Esophagus squamous epithelium (tissue), 5 donors: Measurements from ENCODE around the gene DNAAF5. TPM values are rescaled to one million over a fixed set of nuclear protein-coding genes. Genes with fewer than 3 reads are reported as not detected.
A peak's percentile ranks its signal among the peaks of the same experiment; 100 is the strongest.
"Not testable (repeated sequence)": the region's sequence is repeated elsewhere in the genome, so short reads cannot be mapped to it uniquely, and the experiment has no call there.

Experiments used
- DNase-seq: peaks from one replicate; lab custom pipeline; 2025; lab: John Stamatoyannopoulos, UW
- H3K27ac ChIP-seq, 4 donors: fragments of 200-600 bp; sonication (generic); one replicate each; pipeline ENCODE4 v1.5.1; 2016 to 2019; ENCODE audit warnings: mild to moderate bottlenecking in 1 of 4
- H3K27me3 ChIP-seq, 4 donors: fragments of 200-600 bp; sonication (generic); 1 replicate in 3 of 4; 2 replicates in 1 of 4; pipeline versions ENCODE4 v1.5.1 to v1.6.0; 2017 to 2021; ENCODE audit warnings: antibody characterized with exemption in 1 of 4
- H3K36me3 ChIP-seq, 3 donors: fragments of 200-600 bp; sonication (generic); one replicate each; pipeline ENCODE4 v1.5.1; 2016 to 2019
- H3K4me1 ChIP-seq, 3 donors: fragments of 200-600 bp; sonication (generic); one replicate each; pipeline ENCODE4 v1.5.1; 2017 to 2019
- H3K4me3 ChIP-seq, 4 donors: fragments of 200-600 bp; sonication (generic); 1 replicate in 3 of 4; 2 replicates in 1 of 4; pipeline ENCODE4 v1.5.1; 2016 to 2019; ENCODE audit warnings: mild to moderate bottlenecking in 2 of 4, moderate library complexity in 1 of 4
- H3K9me3 ChIP-seq, 3 donors: fragments of 200-600 bp; sonication (generic); one replicate each; pipeline ENCODE4 v1.5.1; 2016 to 2019
- POLR2A ChIP-seq, 4 donors: fragments of 450-650 bp; IDR thresholded peaks; one replicate each; pipeline ENCODE4 v1.6.1; 2017; ENCODE audit warnings: antibody characterized with exemption in 4 of 4, mild to moderate bottlenecking in 4 of 4, moderate library complexity in 3 of 4
- WGBS, 2 donors: methylation state at CpG; one replicate each; pipeline ENCODE4 v1.1.5; 2018; 5-methylcytosine and 5-hydroxymethylcytosine counted together
- intact Hi-C: fragments of 100-400 bp; cut with DNase I; formaldehyde crosslinking; loops from one replicate; pipeline ENCODE4 v1.15.0; 2022
- total RNA-seq, 4 donors: library from RNA; depleted of rRNA; stranded (reverse); fragments of >200 nt; gene quantifications; one replicate each; pipeline ENCODE4 v1.1.0, GENCODE V29; 2016
- TF ChIP-seq, protein P1 (sequence below), 6 experiments: fragments of 450-650 bp in 4 of 6; fragments of 200-600 bp in 2 of 6; sonication (generic) in 2 of 6; IDR thresholded peaks; one replicate each; pipeline ENCODE4 v1.5.1; 2016 to 2019; ENCODE audit warnings: antibody characterized with exemption in 6 of 6, mild to moderate bottlenecking in 4 of 6, moderate library complexity in 4 of 6
- donor health status: DM: yes; HTN: yes; CAD: no.

DNAAF5 gene
- total RNA-seq, 4 donors from 2014 or later = 23.7 to 30.1 (median 28.2) TPM

DNA sequence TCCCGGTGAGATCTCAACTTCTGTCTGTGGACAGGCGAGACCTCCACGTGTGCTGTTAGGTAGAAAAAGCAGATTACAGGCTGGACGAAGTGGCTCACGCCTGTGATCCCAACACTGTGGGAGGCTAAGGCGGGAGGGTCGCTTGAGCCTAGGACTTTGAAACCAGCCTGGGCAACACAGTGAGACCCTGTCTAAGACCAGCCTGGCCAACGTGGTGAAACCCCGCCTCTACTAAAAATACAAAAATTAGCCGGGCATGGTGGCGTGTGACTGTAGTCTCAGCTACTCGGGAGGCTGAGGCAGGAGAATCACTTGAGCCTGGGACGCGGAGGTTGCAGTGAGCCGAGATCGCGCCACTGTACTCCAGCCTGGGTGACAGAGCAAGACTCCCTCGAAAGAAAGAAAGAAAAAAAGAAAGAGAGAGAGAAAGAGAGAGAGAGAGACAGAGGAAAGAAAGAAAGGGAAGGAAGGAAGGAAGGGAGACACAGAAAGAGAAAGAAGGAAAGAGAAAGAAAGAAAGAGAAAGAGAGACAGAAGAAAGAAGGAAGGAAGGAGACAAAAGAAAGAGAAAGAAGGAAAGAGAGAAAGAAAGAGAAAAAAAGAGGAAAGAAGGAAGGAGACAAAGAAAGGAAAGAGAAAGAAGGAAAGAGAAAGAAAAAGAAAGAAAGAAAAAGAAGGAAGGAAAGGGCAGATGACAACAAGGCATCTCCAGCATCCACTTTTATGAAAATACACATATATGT, 76.2 kb downstream of the DNAAF5 start:
- peak overlapping the region in 3 of 4 donors; percentile 21 to 47 (median 29) for H3K4me3 ChIP-seq
- H3K27ac ChIP-seq = peak overlapping the region; percentile 35 to 81 (median 63)
- DNase-seq = no peak
- no peaks in the 10 kb centered on the region for H3K27me3 ChIP-seq
- H3K36me3 ChIP-seq = no peaks in the 10 kb centered on the region
- H3K9me3 ChIP-seq = no peaks in the 10 kb centered on the region
- H3K4me1 ChIP-seq = peaks cover 11 to 19% (median 18%) of the 10 kb centered on the region in 3 donors
- intact Hi-C loops = no loop called here
- no peak for TF ChIP-seq POLR2A (IDR thresholded peaks at IDR 0.05)
- TF ChIP-seq, protein P1, sequence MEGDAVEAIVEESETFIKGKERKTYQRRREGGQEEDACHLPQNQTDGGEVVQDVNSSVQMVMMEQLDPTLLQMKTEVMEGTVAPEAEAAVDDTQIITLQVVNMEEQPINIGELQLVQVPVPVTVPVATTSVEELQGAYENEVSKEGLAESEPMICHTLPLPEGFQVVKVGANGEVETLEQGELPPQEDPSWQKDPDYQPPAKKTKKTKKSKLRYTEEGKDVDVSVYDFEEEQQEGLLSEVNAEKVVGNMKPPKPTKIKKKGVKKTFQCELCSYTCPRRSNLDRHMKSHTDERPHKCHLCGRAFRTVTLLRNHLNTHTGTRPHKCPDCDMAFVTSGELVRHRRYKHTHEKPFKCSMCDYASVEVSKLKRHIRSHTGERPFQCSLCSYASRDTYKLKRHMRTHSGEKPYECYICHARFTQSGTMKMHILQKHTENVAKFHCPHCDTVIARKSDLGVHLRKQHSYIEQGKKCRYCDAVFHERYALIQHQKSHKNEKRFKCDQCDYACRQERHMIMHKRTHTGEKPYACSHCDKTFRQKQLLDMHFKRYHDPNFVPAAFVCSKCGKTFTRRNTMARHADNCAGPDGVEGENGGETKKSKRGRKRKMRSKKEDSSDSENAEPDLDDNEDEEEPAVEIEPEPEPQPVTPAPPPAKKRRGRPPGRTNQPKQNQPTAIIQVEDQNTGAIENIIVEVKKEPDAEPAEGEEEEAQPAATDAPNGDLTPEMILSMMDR (IDR thresholded peaks at IDR 0.05) = no peak
- WGBS, 2 donors = 42 to 60% methylated on average over 12 to 15 of the region's 18 CpGs

DNA sequence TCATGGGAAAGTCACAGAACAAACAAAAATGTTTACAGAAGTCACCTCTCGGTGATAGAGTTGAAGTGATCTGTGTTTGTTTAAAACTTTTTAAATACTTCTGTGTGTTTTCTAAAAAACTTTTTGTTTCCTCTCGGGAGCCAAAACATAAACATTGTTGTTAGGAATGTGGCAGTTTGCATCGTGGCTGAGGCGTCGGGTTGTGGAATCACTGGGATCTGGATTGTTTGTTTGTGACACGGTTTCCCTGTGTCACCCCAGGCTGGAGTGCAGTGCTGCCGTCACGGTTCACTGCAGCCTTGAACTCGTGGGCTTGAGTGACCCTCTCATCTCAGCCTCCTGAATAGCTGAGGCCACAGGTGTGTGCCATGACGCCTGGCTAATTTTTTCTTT, 76.7 kb downstream of the DNAAF5 start:
- Histone ChIP-seq H3K9me3 (no peaks in the 10 kb centered on the region), H3K27ac (peak overlapping the region in 2 of 4 donors; percentile 60 to 66), H3K4me1 (peaks cover 11 to 19% (median 18%) of the 10 kb centered on the region in 3 donors), H3K4me3 (no peak overlapping the region), H3K27me3 (no peaks in the 10 kb centered on the region), H3K36me3 (no peaks in the 10 kb centered on the region)
- intact Hi-C loops = no loop called here
- WGBS, 2 donors = 65 to 67% methylated on average over 10 of the region's 10 CpGs
- no peak for DNase-seq
- TF ChIP-seq, protein P1 (IDR thresholded peaks at IDR 0.05) = no peak
- no peak for TF ChIP-seq POLR2A (IDR thresholded peaks at IDR 0.05)

DNA sequence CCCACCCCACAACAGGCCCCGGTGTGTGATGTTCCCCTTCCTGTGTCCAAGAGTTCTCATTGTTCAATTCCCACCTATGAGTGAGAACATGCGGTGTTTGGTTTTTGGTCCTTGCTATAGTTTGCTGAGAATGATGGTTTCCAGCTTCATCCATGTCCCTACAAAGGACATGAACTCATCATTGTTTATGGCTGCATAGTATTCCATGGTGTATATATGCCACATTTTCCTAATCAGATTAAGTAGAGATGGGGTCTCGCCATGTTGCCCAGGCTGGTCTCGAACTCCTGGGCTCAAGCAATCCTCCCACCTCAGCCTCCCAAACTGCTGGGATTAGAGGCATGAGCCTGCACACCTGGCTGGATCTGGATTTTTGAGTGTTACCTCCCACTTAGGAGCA, 77.3 kb downstream of the DNAAF5 start:
- H3K9me3 ChIP-seq, intact Hi-C loops, H3K4me3 ChIP-seq, H3K27me3 ChIP-seq, H3K36me3 ChIP-seq, H3K27ac ChIP-seq, DNase-seq: not testable (repeated sequence)
- 68 to 100% methylated on average over 2 to 3 of the region's 4 CpGs for WGBS, 2 donors
- H3K4me1 ChIP-seq = peaks cover 11 to 19% (median 18%) of the 10 kb centered on the region in 3 donors

DNA sequence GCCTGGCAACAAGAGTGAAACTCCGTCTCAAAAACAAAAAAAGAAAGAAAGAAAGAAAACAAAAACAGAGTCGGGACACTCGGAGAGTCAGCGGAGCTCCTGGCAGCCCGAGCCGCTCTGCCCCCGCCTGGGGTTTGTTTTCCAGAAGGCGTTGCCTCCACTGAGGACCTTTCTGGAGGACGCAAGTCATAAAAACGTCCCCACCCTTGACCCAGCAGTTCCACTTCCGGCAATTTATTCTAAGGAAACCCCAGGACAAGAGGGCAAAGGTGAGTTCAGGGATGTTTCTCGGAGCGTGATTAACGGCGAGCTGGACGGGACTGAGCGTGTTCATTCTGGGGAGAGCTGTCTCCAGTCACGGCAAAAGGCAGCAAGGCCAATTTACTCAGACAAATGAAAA, 78.8 kb downstream of the DNAAF5 start:
- peak overlapping the region in 3 of 4 donors; percentile 20 to 65 (median 65) for H3K27ac ChIP-seq
- no peaks in the 10 kb centered on the region for H3K27me3 ChIP-seq
- H3K36me3 ChIP-seq = no peaks in the 10 kb centered on the region
- H3K9me3 ChIP-seq = no peaks in the 10 kb centered on the region
- TF ChIP-seq, protein P1 (IDR thresholded peaks at IDR 0.05) = no peak
- no peak for TF ChIP-seq POLR2A (IDR thresholded peaks at IDR 0.05)
- intact Hi-C loops = no loop called here
- WGBS, 2 donors = 63 to 85% methylated on average over 10 to 17 of the region's 18 CpGs
- peaks cover 11 to 19% (median 18%) of the 10 kb centered on the region in 3 donors for H3K4me1 ChIP-seq
- no peak overlapping the region for H3K4me3 ChIP-seq
- DNase-seq = no peak

DNA sequence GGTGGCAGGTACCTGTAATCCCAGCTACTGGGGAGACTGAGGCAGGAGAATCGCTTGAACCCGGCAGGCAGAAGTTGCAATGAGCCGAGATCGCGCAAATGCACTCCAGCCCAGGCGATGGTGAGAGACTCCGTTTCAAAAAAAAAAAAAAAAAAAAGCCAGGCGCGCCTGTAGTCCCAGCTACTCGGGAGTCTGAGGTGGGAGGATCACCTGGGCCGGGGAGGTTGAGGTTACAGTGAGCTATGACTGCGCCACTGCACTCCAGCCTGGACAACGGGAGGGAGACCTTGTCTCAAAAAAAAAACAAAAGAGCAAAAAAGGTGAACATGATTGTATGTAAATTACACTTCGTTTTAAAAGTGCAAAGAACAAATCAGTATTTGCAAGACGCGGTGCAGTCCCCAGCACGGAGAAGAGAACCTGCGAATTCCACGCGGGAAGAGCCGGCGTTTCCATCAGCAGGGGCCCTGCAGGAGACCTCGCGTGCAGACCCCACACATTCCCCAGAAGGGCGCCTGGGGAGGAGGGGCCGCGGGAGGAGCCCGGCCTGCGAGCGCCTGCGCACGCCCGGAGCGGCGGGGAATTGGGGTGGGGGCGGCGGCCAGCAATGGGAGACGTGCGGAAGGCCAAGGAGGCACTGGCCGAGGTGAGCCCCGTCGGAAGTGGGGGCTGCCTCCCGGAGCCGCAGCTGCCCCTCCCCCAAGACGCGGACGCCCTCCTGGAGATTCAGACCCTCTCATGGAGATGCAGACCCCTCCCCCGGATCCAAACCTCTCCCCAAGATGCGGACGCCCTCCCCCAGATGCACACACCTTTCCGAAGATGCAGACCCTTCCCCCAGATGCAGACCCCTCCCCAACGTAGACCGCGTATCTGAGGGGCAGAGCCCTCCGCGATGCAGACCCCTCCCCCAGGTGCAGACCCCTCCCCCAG, 89.1 kb downstream of the DNAAF5 start:
- no peaks in the 10 kb centered on the region for H3K27me3 ChIP-seq
- H3K27ac ChIP-seq = peak overlapping the region; percentile 95 to 98 (median 96)
- WGBS, 2 donors = 33 to 41% methylated on average over 24 to 26 of the region's 56 CpGs
- no peaks in the 10 kb centered on the region for H3K36me3 ChIP-seq
- DNase-seq = no peak
- H3K4me3 ChIP-seq = peak overlapping the region; percentile 70 to 95 (median 91)
- no peaks in the 10 kb centered on the region for H3K9me3 ChIP-seq
- H3K4me1 ChIP-seq = peaks cover 35 to 85% (median 41%) of the 10 kb centered on the region in 3 donors
- intact Hi-C loops = no loop called here
- no peak for TF ChIP-seq POLR2A (IDR thresholded peaks at IDR 0.05)
- TF ChIP-seq, protein P1 (IDR thresholded peaks at IDR 0.05) = no peak
